Stimulated activated CD8-positive, alpha-beta memory T cell treated with anti-CD3 and anti-CD28 coated beads, Interleukin-15, amount 100 ng/mL, for 48 hours (primary cell): ENCODE data around the gene KLHL28.

Experiments
- DNase-seq, 2 donors: peaks; one replicate each; pipeline ENCODE4 v3.0.0-alpha.2; 2020; ENCODE audit warnings: low read depth in 2 of 2

The KLHL28 gene

DNA sequence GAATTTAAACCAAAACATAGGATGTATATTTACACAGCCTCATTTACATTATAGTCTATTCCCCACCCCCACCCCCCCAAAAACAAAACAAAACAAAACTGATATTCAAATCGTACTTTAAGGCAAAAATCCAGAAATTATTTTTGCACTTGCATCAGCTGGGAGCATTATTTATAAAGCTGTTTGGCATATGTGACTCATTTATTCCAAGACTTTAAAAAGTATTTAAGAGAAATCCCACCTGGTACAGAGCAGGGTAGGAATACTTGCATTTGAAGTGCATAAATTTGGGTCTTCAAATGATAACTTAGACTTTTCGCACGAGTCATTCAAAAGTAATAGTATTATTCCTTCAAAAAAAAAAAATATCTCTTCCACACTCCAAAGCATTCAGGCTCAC lies 1.1 kb downstream of the KLHL28 start:
- no peak for DNase-seq

DNA sequence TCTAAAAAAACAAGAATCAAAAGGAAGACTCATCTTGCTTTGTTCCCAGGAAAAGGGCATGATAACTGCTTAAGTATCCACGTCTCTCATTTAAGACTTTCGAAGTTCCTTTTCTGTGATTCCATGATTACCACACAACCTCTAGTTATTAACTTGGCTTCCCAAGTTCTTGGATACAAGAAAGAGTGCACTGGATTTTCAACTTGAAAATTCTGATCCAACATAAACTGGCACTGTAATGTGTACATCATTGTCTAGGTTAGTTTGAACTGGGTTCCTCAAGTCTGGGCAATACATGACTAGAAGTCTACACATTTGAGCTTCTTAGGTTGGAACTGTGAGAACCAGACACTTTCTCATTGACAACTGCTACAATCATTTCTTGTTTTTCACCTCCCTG lies 1.6 kb downstream of the KLHL28 start:
- DNase-seq: no peak

DNA sequence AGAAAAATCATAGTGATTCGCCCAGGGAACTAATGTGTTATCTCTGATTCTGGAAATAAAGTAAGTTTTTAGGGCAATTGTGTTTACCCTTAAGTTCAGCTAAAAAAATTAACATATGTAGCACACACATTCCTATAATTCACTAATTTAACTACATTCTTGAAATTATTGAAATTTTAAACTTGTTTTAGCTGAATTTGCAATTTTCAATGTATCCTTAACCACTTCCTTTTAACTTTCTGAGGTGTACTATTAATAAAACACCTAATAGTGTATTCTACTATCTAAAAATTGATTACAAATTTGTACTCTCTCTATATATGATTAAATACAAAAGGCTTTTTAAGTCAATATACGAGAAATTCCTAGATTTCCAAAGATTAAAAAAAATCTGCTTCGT lies 2.2 kb downstream of the KLHL28 start:
- DNase-seq: no peak

DNA sequence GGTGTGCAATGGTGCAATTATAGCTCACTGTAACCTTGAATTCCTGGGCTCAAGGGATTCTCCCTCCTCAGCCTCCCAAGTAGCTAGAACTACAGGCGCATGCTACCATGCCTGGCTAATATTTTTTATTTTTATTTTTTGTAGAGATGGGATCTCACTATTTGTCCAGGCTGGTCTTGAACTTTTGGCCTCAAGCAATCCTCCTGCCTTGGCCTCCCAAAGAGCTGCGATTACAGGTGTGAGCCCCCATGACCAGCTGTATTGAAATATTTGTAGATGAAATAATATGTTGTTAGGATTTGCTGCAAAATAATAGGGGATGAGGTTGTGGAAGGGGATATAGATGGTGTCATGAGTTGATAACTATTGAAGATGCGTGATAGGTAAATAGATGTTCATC lies 4.9 kb downstream of the KLHL28 start:
- DNase-seq: no peak

DNA sequence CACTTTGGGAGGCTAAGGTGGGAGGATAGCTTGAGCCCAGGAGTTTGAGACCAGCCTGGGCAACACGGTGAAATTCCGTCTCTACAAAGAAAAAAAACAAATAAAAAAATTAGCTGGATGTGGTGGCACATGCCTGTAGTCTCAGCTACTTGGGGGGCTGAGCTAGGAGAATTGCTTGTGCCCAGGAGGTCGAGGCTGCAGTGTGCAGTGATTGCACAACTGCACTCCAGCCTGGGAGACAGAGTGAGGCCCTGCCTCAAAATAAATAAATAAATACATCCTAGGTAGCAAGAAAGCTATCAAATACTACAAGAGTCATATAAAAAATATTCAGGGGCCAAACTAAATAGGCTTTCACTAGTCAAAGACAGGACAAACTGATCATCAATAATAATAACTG lies 6.2 kb downstream of the KLHL28 start:
- DNase-seq: no peak

DNA sequence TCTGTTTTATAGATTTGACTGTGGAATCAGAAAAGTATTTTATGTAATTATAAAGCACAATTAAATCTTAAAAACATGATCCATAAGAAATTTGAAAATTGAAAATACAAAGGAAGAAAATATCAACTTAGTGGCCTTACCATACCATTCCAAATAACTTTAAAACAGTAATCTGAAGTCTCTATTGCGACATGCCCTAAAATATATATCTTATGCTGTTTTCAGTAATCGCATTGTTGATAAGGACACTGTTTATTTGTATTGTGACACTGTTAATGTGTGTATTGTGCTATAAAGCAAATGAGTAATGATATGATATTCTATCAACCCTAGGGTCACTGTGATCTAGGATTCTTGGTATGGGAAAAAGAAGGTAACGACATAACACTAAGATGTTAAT lies 7.0 kb downstream of the KLHL28 start:
- no peak for DNase-seq

DNA sequence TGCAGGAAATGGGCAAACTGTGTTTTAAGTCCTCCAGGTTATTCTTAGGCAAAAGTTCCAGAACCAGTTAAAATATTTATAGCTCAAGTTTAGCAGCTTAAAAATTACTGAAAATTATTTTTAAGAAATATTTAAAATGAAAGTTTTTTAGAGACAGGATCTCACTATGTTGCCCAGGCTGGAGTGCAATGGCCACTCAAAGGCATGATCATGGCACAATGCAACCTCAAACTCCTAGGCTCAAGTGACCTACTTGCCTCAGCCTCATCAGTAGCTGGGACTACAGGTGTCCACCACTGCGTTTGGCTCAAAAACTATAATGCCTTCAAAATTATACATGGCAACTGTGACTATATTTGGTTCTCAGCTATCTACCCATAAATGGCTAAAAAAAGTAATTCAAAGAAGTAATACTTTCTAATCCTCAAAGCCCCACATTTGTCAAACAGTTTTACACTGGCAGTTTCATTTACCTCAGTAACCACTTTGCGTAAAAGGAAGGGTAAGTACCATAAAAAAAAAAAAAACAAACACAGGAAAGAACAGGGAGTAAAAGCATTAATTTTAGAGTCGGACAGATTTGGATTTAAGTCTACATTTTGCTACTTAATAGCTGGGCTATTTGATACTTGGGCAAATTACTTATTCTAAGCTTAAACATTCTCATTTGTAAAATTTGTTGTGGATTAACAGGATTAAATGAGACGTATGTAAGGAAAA lies 9.2 kb downstream of the KLHL28 start:
- DNase-seq: no peak

DNA sequence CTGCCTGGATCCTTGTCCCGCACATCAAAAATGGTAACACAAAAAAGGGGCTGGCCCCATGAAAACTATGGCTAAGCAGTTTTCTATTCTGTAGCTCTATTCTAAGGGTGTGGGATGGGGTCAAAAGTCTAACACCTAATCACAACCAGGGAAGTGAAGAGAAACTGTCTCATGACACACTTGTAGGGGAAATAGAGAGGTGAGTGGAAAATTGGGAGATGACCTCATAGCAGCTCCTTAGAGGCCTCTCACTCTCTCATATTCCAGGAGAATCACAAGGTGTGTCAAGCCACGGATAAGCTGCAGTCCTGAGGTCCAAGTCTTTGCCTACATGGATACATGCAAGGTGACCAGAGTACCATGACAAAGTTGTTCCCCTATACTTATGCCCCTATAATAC lies 10.7 kb downstream of the KLHL28 start:
- DNase-seq: no peak

DNA sequence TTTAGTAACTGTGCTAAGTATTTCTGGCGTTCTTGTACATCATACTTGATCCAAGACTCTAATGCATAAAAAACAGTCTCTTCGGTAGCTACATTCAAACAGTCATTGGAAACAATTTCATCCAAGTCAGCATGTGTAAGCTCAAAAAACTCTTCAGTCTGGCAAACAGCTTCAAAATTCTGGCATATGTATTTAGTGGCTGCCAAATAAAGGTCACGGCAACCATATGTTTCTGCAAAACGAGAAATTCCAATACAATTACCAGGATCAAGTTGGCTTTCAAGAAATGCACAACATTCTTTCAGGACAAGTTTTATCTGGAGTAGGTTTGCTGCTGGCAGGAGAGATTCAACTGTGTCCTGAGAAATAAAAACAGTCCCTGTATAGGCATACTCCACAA lies 16.5 kb downstream of the KLHL28 start:
- DNase-seq: no peak

DNA sequence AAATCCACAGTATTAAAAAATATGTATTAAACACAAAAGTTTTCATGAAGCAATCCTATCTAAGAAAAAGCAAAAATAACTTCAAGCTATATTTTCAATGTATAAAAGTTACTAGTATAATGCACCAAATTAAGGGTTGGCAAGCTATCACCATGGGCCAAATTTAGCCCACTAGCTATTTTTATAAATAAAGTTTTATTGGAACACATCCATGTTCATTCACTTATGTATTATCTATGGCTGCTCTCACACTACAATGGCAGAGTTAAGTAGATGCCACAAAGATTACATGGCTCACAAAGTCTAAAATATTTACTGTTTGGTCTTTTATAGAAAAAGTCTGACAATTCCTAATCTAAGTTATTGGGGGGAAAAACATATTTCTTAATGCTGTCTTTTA lies 17.6 kb downstream of the KLHL28 start:
- DNase-seq: no peak

DNA sequence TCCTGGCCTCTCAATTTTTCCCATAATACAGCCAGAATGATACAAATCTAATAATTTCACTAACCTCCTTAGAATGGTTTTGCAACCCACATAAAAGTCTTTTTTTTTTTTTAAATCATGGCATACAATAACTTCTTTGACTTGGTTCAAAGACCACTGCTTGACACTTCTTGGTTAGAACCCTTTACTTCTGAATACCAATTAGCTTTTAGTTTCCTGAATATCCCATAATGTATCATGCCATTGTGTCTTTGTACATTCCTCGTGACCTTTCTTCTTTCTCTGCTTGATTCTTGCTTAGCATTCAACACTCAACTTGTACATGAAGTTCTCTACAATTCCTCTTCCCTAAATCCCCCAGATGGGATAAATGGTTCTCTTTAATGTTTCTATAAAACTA lies 19.3 kb downstream of the KLHL28 start:
- no peak for DNase-seq

DNA sequence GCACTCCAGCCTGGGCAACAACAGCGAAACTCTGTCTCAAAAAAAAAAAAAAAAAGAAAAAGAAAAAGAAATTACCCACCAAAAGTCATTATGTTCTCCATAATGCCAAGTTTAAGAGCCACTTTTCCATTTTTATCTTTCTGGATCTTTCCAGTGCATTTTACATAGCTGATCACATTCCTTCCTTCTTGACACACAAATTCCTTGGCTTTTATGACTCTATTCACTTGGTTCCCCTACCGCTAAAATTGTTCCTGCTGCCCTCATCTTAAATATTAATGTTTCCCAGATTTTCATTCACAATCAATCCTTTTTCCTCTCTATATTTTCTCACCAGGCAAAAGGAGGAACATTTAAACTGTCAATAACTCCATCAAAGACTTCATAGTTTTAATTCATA lies 20.2 kb downstream of the KLHL28 start:
- DNase-seq: no peak

DNA sequence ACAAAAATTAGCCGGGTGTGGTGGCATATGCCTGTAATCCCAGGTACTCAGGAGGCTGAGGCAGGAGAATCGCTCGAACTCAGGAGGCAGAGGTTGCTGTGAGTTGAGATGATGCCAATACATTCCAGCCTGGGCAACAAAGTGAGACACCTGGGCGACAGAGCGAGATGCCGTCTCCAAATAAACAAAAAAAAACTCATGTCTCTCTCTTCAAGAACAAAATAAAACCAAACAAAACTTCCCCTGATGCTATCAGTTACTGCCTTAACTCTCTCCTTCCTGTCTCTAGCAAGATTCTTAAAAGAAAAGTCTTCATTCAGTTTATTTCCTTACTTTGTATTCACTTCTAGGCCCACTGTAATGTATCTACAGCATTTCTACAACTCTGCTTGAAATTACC lies 20.8 kb downstream of the KLHL28 start:
- no peak for DNase-seq

DNA sequence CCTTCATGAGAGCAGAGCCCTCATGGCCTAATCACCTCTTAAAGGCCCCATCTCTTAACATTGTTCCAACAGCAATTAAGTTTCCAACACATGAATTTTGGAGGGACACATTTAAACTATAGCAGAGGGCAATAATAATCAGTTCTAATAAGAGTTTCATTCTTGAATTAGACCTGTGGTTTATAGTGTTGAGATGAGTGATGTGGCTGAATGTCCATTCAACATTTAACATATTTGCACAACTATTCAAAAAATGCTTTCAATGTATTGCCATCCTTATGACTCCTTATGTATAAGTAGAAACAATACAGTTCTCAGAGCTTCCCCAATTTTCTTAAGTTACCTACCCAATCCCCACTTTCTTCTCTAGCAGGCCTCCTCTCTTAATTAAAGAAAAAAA lies 21.5 kb downstream of the KLHL28 start:
- DNase-seq: no peak

DNA sequence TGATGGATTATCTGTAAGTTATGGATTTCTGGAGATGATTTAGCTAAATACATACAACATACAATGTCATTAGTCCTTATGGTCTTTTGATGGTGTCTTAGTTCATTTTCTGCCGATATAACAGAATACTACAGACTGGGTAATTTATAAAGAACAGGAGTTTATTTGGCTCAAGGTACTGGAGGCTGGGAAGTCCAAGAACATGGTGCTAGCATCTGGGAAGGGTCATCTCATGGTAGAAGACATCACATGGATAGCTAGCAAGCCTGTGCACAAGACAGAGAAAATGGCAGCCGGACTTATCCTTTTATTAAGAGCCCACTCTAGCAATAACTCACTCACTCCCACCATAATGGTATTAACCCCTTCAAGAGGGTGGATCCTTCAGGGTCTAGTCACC lies 24.2 kb downstream of the KLHL28 start:
- no peak for DNase-seq

DNA sequence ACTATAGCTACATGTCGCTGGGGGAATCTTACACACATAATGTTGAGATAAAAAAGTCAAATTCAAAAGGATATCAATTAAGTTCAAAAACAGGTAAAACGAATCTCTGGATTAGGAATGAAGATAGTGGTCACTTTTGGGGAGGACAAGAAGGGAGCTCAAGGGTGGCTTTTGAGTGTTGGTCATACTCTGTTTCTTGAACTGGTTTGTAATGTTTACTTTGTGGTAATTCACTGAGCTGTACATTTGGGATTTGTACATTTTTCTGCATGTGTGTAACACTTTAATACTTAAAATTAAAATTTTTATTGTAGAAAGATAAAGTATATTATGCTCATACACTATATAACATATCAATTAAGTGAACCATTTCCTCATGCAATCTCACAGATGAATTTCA lies 26.6 kb downstream of the KLHL28 start:
- DNase-seq: no peak

DNA sequence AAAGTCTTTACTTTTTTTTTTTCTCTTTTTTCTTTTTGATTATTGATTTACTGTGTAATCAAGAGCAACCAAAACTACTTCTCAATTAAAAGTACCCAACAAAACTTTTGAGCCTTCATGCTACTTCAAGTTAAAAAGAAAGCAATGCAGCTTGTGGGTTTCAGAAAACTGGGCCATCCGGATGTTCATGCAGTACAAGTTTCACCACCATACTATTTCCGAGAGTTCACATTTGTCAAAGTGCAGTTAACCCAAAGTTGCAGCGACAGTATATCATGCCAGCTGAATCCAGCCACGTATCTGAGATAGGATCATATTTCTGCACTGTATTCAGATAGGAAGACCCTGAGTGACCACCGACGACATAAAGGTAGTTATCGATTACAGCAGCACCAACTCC lies 33.0 kb downstream of the KLHL28 start:
- no peak for DNase-seq

DNA sequence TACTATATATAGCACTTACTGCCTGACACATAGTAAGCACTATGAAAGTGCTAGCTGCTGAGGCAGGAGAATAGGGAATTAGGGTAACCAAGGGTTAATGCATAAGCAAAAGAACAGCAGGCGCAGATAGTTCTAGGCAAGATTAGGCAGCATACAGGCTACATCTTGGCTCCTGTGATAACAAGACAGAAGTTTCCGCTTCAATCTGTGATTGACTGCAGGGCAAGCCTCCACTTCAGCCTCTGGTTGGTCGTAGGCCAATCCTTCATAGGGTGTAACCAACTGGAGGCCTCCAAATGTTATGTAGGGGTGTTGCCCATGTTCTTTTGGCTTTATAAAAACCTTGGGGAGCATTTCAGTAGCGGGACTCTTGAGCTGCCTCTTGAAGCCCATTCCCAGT lies 46.9 kb downstream of the KLHL28 start:
- no peak for DNase-seq

DNA sequence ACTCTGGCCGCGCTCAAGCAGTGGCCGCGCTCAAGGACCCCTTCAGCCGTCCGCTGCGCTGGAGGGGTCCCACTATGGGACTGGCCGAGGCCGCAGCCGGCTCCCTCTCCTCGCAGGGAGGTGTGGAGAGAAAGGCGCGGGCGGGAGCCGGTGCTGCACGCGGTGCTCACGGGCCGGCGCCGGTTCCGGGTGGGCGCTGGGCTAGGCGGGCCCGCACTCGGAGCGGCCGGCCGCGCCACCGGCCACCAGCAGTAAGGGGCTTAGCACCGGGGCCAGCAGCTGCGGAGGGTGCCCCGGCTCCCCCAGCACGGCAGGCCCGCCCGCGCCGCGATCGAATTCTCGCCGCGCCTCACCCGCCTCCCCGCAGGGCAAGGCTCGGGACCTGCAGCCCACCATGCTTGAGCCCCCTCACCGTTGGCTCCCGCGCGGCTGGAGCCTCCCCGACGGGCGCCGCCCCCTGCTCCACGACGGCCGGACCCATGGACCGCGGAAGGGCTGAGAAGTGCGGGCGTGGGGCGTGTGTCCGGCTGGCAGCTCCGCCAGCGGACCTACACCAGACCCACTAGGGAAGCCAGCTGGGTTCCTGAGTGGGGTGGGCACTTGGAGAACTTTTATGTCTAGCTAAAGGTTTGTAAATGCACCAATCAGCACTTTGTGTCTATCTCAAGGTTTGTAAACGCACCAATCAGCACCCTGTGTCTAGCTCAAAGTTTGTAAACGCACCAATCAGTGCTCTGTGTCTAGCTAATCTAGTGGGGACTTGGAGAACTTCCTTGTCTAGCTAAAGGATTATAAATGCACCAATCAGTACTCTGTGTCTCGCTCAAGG lies 49.5 kb downstream of the KLHL28 start:
- DNase-seq: no peak

DNA sequence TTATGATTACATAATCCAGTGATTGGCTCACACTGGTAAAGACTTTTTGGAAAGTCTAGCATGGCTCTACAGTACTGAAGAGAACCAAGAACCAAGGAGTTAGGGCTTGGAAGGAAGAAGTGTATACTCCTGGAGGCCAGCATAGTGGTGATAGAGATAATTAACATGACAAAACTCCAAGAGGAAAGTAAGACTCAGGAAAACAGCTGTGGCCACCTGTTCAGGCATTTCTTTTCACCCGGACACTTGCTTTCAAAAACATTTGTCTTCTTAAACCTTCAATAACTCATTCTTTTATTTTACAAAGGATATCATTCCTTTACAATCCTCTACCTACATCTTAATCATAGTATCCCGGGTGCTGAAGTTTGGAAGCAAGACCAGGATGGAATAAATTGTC lies 50.9 kb downstream of the KLHL28 start:
- DNase-seq: no peak

DNA sequence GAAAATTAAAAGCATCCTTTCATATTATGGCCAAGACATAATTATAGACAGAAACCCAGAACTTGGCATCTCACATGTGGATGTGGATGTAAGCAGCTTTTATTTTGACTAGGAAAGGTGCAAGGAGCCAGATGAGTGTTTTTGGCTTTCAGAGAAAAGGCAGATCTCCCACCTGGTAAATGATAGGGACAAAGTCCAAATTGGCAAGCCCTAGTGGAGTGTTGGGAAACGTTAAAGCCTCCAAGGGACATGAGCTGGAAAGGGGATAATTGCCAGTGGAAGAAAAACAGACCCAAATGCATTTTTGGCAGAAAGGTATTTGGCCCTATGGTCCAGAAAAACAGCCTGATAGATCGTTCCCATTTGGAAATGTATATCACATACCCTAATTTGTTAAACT lies 60.1 kb downstream of the KLHL28 start:
- DNase-seq: no peak

DNA sequence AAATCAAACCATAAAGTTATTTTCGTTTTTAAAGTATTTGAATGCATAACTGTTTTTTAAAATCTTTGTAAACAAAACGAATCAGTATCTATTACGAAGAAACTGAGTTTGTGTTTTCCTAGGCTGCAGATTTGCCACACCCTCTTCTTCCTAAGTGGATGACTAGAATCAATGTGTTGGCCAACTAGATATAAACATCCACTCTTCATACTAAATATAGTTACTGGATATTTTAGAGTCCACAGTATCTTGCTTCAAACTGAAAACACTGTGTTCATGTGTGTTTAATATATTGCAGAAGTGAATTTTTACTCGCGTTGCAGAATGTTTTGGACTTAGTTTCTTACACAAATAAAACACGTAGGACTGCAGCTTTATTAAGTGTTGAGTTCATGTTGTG lies 63.2 kb downstream of the KLHL28 start:
- no peak for DNase-seq

DNA sequence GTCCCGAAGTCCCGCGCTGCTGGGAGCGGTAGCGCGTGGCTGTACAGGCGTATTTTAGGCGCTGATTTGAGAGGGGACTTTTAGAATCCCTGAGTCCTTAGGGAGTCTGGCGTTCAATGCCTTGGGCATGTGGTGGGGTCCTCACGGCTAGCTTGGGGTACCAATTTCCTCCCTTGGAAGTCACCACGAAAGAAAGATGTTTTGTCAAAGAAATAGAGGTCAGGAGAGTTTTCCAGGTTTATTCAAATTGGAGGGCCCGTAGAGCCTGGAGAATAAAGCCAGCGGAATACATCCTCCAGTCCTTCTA lies 63.9 kb downstream of the KLHL28 start:
- DNase-seq: no peak
